SK-N-MC (cell line): Measurements from ENCODE around the gene KCNH2.

Experiments used
- DNase-seq: peaks from one replicate; pipeline ENCODE4 v3.0.0-alpha.2; 2011; ENCODE audit warnings: low read depth, low spot score
- H3K27ac ChIP-seq: fragments of 200-600 bp; sonication (generic); 2 replicates; pipeline ENCODE4 v1.5.1; 2016; ENCODE audit warnings: mixed run types
- H3K36me3 ChIP-seq: fragments of 200-600 bp; sonication (generic); 2 replicates; pipeline ENCODE4 v1.6.1; 2017; ENCODE audit warnings: antibody characterized with exemption, low read length, mixed read lengths; ENCODE audit not compliant: insufficient read depth
- H3K4me3 ChIP-seq: fragments of 200-600 bp; sonication (generic); 2 replicates; pipeline ENCODE4 v1.5.1; 2016
- H3K9ac ChIP-seq: fragments of 200-600 bp; sonication (generic); 2 replicates; pipeline ENCODE4 v1.8.0; 2017; ENCODE audit warnings: mixed run types, mixed read lengths; ENCODE audit not compliant: insufficient read length
- H3K9me3 ChIP-seq: fragments of 200-600 bp; sonication (generic); 2 replicates; pipeline ENCODE4 v1.6.1; 2017; ENCODE audit warnings: low read depth, mild to moderate bottlenecking, antibody characterized with exemption, low read length, moderate library complexity, mixed read lengths
- EZH2 ChIP-seq: fragments of 200-600 bp; sonication (generic); IDR thresholded peaks from one replicate; pipeline ENCODE4 v1.6.1; 2017; ENCODE audit warnings: antibody characterized with exemption
- FOXP2 ChIP-seq: optimal IDR thresholded peaks from 2 replicates; pipeline ENCODE3; 2011; ENCODE audit warnings: mild to moderate bottlenecking, moderate library complexity; ENCODE audit not compliant: insufficient read depth; ENCODE audit errors: extremely low read length, control extremely low read depth
- POLR2AphosphoS5 ChIP-seq: IDR thresholded peaks from 2 replicates; pipeline ENCODE4 v1.6.1; 2012; ENCODE audit warnings: mild to moderate bottlenecking, low read depth, low read length, borderline replicate concordance

KCNH2 gene

DNA sequence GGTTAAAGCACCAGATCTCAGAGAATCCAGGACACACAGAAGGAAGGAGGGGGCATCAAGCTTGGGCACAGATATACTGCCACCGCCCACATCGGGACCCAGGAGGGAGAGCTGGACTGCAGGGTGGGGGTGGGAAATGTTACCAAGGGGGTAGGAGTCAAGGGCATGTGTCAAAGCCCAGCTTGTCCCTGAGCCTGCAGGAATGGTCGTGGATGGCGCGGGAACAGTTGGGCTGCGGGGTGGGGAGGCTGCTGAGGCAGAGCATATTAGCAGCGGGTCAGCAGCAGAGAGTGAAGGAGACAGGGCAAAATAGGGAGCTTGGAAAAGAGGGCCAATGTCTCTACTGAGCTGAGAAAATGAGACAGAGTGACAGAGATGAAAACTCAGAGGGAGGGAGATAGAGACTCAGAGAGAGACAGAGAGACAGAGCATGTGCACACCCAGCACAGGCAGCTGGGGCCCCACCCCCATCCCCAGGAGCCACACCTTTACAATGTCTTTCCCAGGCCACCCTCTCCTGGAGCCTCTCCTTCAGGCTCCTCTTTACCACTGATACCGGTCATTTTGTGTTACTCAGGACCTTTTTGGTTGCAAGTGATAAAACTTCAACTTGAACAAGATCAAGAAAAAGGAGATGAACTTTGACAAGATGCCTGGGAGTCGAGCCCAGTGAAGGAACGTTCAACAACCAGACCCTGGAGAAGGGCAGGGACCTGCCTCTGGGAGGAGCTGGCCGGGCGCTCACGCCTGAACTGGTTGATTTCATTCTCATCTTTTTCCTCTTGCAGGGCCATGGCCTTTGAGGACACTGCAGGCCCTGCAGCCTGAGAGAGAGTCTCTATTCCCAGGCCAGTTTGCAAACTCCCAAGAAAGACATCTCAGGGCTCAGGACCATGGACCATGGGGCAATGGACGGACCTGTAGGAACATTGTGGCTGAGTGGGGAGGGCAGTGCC is 75.8 kb downstream of the KCNH2 start:
- no peak for DNase-seq
- no peak for TF ChIP-seq FOXP2
- no peak for TF ChIP-seq POLR2AphosphoS5
- no peak for TF ChIP-seq EZH2
- Histone ChIP-seq H3K36me3 (no peaks in the 10 kb centered on the region), H3K9ac (no peak overlapping the region), H3K9me3 (no peaks in the 10 kb centered on the region), H3K4me3 (no peak overlapping the region), H3K27ac (no peak overlapping the region)

DNA sequence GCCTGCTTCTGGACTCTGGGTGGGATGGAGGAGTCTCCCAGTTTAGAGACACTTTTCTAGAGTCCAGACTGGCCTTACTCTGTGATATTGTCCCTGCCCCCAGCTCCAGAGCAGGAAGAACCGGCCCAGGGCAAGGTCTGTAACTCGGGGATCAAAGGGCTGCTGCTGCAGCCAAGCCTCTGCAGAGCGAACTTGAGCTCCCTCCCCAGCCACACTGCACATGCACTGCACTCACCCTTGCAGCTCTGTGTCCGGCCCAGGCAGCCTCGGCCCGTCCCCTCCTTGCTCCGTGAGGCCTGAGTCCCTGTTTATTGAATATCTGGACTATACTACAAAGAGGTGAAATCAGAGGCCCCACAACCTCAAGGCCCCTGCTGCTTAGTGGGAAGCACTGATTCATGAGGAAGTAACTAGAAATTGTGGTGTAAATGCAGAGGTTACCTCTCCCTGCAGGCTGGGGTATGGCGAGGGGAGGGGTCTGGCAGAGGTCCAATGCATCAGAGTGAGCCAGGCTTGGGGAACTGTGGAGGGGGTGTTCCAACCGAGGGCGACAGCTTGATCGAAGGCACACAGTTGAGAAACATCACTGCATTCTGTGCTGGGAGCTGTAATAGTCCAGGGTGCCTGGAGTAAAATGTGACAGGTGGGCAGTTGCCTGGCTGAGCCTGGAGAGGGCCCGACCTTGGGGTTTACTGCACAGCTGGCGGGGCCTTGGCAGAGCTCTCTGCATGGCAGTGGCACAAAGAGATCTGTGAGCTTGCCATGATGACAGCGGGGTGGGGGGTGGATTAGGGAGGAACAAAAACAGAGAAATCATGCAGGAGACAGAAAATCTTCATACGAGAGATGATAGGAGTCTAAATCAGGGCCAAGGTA is 76.7 kb downstream of the KCNH2 start:
- TF ChIP-seq POLR2AphosphoS5 (no peak), EZH2 (no peak), FOXP2 (no peak)
- no peak for DNase-seq
- H3K4me3 ChIP-seq = no peak overlapping the region

DNA sequence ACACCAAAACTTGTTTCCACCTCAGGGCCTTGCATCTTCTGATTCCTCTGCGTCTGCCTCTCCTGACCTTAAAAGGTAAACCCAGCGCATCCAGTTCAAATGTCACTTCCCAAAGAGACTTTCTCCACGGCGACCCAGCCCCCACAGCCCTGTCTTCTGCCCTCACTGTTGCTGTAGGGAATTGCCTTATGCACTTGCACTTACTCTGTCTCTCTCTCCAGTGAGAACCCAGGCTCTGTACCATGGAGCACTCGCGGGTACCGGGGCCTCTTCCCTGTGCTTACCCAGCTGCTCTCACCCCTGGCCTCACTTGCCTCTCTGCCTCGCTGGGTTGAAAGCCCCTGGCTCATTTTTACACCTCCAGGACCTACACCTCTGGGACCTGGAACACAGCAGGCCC is 77.4 kb downstream of the KCNH2 start:
- no peak for DNase-seq
- Histone ChIP-seq H3K9ac (no peak overlapping the region), H3K4me3 (no peak overlapping the region), H3K27ac (no peak overlapping the region), H3K36me3 (no peaks in the 10 kb centered on the region), H3K9me3 (no peaks in the 10 kb centered on the region)
- TF ChIP-seq FOXP2 = no peak
- TF ChIP-seq EZH2 = no peak
- no peak for TF ChIP-seq POLR2AphosphoS5

More for the DNA sequence above, 76.7 kb downstream of the KCNH2 start:
- no peaks in the 10 kb centered on the region for H3K9me3 ChIP-seq
- H3K27ac ChIP-seq = no peak overlapping the region
- no peaks in the 10 kb centered on the region for H3K36me3 ChIP-seq
- no peak overlapping the region for H3K9ac ChIP-seq

DNA sequence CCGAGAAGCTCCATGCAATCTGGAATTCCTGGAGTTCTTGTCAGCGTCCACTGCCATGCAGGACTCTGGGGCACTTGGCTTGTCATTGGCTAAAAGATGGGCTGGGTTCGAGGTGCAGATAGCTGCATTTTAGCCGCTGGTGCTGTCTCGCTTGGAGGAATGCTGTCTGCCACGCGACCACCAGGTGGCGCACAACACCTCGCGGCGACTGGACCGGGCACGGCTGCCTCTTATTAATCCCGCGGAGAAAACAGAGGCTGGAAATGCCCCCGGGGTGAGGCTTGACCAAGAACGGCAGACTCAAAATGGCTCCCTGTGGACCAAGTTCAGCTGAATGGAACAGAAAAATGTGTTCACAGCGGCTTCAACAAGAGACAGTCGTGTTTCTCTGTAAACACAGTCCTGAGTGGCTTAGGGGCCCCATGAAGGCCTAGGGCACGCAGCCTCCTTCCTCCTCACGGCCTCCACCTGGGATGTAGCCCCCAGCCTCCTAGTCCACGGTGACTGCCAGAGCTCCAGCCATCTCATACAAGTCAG is 79.6 kb downstream of the KCNH2 start:
- Histone ChIP-seq H3K9me3 (no peaks in the 10 kb centered on the region), H3K4me3 (no peak overlapping the region), H3K36me3 (no peaks in the 10 kb centered on the region), H3K9ac (no peak overlapping the region), H3K27ac (no peak overlapping the region)
- TF ChIP-seq FOXP2 (no peak), EZH2 (no peak)
- DNase-seq = no peak

DNA sequence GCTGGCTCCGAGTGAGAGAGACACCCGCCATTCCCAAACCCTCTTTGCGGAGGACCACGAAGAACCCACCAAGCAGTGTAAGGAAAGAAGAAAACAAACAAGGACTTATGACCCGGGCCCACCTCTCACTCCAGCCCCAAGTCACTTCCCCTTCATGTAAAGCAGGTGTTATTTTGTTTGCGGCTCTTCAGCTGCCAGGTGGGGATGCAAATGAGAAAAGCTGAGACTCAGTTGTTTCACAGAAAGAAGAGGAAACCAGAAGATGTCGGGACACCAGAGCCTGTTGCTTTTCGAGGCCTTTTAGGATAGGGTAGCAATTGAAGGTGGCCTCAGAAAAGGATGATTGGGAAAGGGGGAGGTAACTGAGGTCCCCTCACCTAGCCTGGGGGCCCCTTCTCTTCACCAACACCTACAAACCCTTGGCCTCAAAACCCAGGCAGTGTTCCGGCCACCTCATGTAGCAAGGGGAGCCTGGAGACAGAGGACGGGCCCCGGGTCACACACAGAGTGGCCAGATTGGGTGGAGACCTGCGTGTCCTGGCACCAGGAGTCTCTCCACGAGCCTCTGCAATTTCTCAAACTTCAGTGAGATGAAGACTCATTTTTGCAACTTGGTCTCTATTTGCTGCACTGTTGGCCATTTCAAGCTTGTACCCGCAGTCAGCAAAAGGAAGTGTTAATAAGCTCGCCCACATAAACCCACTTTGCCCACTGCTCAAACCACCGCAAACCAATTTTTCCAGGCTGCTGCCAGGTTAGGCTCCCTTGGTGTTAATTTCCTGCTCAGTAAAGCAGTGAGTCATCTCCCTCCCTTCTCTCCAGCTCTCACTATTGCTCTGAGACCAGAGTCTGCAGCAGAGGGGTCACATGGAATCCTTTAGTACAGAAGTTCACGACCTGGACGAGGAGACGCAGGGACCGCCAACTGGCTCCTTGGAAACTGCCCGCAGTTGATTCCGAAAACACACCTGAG is 80.3 kb downstream of the KCNH2 start:
- no peak for DNase-seq
- Histone ChIP-seq H3K4me3 (no peak overlapping the region), H3K36me3 (no peaks in the 10 kb centered on the region), H3K9me3 (no peaks in the 10 kb centered on the region), H3K9ac (no peak overlapping the region), H3K27ac (no peak overlapping the region)
- TF ChIP-seq EZH2 (no peak), FOXP2 (no peak), POLR2AphosphoS5 (no peak)

DNA sequence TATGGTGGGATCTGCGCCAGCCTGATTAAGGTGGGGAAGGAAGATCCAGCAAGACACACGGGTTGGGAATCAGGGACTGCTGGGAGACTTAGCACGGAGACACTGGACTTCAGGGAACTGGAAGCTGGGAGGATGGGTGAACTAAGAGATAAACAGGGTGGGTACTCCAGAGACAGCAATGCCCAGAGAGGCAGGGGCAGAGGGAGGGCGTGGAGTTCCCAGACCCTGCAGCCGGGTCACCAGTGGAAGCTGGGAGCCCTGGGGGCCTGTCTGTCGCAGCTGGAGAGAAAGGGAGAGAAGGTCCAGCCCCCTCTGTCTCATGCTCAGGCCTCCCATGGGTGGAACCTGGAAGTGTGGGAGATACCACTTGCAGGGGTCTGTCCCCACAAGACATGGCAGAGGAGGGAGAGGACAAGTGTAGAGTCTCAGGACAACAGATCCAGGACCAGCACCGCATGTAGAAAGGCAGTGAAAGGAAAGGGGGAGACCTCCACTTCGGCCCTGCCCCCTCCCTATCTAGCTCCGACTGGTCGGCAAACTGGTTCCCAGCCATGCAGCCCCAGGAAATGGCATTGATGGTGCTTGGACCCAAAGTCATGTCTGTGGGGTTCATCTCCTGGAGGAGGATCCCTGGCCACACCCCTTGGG is 81.4 kb downstream of the KCNH2 start:
- Histone ChIP-seq H3K9me3 (no peaks in the 10 kb centered on the region), H3K4me3 (no peak overlapping the region), H3K36me3 (no peaks in the 10 kb centered on the region), H3K9ac (no peak overlapping the region), H3K27ac (no peak overlapping the region)
- no peak for DNase-seq
- TF ChIP-seq FOXP2 (no peak), POLR2AphosphoS5 (no peak), EZH2 (no peak)

DNA sequence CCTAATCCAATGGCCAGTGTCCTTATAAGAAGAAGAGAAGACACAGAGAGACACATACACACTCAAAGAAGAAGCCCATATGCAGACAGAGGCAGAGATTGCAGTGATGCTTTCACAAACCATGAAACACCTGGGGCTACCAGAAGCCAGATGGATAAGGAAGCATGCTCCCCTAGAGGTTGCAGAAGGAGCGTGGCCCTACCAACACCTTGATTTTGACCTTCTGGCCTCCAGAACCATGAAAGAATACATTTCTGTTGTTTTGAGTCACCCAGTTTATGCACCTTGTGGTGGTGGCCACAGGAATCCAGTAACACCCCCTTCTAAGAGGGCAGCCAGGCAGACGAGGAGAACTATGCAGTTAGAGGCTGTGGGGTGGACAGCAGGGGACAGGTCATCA is 82.3 kb downstream of the KCNH2 start:
- TF ChIP-seq POLR2AphosphoS5 (no peak), FOXP2 (no peak), EZH2 (no peak)
- H3K9me3 ChIP-seq = no peaks in the 10 kb centered on the region
- no peak for DNase-seq
- no peaks in the 10 kb centered on the region for H3K36me3 ChIP-seq
- H3K27ac ChIP-seq = no peak overlapping the region
- no peak overlapping the region for H3K9ac ChIP-seq
- H3K4me3 ChIP-seq = no peak overlapping the region
